8988T (cell line): ENCODE data around the gene OLFML3.

Experiments
- DNase-seq: peaks from one replicate; pipeline ENCODE4 v3.0.0; 2011

OLFML3 gene

GRCh38 chr1:113950908-113951307 is 28.4 kb upstream of the OLFML3 start:
- DNase-seq: no peak

- DNase-seq: no peak
These were observed 27.6 kb upstream of the OLFML3 start for GRCh38 chr1:113951719-113952118.

DNA sequence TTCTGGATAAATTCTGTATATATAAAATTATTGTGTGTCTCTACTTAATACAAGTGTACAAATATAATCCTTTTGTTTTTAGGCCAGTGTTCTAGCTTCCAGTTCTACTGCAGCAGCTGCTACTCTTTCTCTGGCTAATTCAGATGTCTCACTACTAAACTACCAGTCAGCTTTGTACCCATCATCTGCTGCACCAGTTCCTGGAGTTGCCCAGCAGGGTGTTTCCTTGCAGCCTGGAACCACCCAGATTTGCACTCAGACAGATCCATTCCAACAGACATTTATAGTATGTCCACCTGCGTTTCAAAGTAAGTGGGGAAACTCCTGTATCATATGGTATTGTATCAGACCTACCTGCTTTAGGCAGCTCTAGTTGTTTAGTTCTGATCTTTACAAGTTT is 21.3 kb upstream of the OLFML3 start:
- no peak for DNase-seq

- no peak for DNase-seq
These were observed 20.6 kb upstream of the OLFML3 start for GRCh38 chr1:113958691-113959090.

DNA sequence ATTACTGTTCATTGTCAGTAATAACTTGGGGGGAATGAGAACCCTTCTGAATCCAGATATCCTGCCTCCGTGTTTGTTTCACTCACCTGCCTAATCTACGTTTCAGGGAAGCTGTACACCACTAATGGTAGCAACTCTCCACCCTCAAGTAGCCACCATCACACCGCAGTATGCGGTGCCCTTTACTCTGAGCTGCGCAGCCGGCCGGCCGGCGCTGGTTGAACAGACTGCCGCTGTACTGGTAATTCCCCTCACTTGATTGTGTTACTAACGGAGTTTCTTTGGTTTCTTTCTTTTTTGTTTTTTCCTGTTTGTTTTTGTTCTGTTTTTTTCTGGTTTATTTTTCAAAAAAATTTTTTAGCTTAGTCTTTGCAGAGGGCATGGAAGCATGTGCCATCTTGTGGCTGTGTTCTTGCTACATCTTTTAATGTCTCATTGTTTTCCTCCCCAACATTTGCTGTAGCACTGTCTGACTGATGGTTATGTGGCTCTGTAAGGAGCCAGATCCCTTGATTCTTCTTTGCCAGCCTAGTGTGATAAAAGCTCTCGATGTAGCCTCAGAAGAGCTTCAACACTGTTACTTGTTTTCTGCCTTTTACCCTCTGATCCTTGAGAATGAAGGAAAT is 15.9 kb upstream of the OLFML3 start:
- DNase-seq: no peak

DNA sequence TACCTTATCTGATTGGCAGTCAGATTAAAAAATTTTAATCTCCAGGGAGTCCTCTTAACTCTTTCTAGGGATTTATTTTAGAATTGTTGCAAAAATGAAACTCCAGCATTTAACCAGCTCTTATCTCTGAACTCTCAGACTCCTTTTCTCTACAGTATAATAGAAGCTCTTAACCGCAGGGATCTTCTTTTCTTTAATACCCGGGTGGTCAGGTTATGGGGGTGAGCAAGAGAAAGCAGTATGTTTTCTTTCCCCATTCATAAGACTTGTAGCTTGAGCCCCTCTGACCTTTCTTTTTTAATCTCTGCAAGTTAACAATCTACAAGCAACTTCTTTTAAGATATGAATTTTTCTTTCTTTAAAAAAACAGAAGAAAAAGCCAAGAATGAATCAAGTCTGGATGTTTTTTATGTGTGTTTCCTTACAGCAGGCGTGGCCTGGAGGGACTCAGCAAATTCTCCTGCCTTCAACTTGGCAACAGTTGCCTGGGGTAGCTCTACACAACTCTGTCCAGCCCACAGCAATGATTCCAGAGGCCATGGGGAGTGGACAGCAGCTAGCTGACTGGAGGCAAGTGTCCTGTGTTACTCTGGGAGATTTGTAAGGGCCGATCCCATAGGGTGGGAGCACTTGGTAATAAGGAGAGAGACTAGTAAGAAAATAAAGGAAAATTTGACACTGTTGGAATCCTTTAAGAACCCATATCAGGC is 13.4 kb upstream of the OLFML3 start:
- DNase-seq: no peak

- DNase-seq: no peak
These were observed 6.3 kb upstream of the OLFML3 start for GRCh38 chr1:113972954-113973353.

DNA sequence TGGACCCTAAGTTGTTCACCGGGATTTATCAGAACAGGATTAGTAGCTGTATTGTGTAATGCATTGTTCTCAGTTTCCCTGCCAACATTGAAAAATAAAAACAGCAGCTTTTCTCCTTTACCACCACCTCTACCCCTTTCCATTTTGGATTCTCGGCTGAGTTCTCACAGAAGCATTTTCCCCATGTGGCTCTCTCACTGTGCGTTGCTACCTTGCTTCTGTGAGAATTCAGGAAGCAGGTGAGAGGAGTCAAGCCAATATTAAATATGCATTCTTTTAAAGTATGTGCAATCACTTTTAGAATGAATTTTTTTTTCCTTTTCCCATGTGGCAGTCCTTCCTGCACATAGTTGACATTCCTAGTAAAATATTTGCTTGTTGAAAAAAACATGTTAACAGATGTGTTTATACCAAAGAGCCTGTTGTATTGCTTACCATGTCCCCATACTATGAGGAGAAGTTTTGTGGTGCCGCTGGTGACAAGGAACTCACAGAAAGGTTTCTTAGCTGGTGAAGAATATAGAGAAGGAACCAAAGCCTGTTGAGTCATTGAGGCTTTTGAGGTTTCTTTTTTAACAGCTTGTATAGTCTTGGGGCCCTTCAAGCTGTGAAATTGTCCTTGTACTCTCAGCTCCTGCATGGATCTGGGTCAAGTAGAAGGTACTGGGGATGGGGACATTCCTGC is 3.9 kb upstream of the OLFML3 start:
- DNase-seq: no peak

DNA sequence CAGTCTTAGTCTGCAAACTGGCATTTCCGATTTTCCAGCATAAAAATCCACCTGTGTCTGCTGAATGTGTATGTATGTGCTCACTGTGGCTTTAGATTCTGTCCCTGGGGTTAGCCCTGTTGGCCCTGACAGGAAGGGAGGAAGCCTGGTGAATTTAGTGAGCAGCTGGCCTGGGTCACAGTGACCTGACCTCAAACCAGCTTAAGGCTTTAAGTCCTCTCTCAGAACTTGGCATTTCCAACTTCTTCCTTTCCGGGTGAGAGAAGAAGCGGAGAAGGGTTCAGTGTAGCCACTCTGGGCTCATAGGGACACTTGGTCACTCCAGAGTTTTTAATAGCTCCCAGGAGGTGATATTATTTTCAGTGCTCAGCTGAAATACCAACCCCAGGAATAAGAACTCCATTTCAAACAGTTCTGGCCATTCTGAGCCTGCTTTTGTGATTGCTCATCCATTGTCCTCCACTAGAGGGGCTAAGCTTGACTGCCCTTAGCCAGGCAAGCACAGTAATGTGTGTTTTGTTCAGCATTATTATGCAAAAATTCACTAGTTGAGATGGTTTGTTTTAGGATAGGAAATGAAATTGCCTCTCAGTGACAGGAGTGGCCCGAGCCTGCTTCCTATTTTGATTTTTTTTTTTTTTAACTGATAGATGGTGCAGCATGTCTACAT is 2.5 kb upstream of the OLFML3 start:
- no peak for DNase-seq

DNA sequence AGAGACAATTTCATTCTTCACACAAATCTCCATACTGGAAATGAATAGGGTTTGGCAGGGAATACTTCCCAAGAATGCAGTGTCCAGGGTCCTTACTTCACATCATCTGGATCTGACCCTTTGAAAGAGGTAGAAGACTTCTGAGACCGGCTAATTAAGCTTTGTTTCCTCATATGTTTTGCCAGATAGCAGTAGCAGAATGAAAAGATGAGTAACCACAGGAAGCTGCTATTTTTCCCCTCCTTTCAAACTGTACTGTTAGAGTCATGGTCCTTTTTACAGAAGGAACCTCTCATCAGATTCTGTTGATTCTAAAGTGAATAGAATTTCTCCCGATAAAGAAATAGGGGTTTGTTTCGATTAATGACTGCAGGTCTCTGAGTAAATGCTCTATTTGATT is 1.4 kb upstream of the OLFML3 start:
- DNase-seq: no peak

- DNase-seq: no peak
These were observed 836 bp downstream of the OLFML3 start for GRCh38 chr1:113980110-113980509.

GRCh38 chr1:113981962-113982931 is 3.0 kb downstream of the OLFML3 start:
- DNase-seq: no peak

- DNase-seq: no peak
These were observed 3.7 kb downstream of the OLFML3 start for GRCh38 chr1:113982949-113983348.

GRCh38 chr1:113983391-113983790 is 4.1 kb downstream of the OLFML3 start:
- no peak for DNase-seq

DNA sequence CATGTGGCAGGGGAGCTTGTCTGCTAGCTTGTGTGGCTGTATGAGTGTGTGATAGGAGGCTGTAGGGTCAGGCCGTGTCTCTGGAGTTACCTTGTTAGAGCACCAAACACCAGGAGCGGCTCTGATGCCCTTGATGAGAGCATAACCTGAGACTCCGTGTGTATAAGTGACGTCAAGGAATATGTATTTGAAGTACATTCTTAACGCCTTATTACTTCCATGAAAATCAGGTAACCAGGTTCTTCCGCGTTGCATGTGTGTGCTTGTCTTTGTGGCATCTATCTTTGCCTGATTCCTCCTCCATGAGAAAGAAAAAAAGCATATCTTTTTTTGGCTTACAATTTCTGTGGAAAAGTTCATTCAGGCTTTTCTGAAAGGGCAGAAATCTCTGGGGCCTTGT is 4.6 kb downstream of the OLFML3 start:
- no peak for DNase-seq

DNA sequence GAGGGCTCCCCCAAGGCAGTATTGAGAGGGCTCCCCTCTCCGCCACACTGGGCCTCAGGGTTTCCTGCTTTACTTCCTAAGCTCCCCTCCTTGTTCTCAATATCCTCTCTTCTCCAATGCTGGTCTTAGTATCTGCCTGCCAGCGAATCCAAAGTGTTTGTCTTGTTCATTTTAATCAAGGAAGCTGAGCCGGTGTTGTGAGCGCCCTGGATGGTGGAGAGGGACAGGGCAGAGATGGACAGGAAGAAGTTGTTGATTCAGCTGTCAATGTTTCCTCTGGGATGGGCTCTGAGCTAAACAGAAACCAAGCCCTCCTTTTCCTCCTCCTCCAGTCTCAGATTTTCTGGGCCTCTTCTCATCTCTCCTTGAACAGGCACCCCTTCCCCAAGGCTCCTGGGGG is 5.4 kb downstream of the OLFML3 start:
- DNase-seq: no peak

GRCh38 chr1:113986802-113987201 is 7.5 kb downstream of the OLFML3 start:
- DNase-seq: no peak

DNA sequence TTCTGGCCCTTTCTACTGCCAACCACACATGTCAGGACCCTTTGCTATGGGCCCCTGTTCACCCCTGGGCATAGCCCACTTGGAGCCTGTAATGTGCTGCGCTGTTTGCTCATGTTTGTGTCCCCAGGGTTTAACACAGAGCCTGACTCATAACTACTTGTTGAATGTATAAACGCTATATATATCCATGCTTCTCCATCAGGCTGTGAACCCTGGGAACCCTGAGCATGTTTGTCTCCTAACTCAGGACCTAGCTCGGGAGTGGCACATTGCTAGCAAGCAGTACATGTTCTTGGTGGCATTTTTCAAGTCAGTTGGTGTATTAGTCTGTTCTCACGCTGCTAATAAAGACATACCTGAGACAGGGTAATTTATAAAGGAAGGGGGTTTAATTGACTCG is 8.0 kb downstream of the OLFML3 start:
- no peak for DNase-seq

- DNase-seq: no peak
These were observed 11.3 kb downstream of the OLFML3 start for GRCh38 chr1:113990530-113990929.

DNA sequence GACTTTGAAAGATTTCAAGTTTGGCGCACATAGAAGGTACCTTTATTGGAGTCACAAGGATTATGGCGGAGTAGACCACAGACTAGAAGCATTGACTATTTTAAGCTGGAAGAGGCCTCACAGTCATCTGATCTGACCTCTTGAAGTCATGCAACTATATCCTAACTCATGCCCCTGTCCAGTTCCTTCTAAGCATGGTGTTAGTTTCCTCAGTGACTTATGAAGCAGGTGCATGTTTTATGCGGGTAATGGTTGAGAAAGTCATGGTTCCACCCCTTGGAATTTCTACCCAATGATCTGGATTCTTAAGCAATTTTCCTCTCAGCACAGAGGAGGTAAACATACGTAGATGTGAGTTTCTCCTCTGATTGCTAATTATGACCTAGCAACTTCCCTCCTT is 11.7 kb downstream of the OLFML3 start:
- no peak for DNase-seq

DNA sequence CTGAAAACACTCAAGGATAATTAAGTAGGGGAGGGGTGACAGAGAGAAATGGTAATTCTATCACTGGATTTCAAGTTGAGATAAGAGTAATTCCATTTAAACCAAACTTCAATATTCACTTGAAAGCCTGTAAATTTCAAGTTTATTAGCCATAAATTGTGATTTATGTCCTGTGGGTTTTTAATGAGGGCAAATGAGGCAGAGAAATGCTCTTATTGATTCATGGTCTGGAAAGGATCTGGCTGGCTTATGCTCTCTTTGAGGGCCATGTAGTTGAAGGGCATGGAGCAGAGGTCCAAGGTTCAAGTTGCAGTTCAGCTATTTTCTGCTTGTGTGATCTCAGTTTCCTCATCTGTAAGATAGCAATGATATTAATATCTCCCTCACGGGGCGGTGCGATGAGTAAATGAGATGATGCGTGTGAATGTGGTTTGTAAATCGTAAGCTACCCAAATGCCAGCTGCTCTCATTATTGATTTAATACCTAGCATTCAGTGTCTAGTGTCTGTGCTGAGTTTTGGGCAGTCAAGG is 12.3 kb downstream of the OLFML3 start:
- no peak for DNase-seq

GRCh38 chr1:113993072-113993471 is 13.8 kb downstream of the OLFML3 start:
- no peak for DNase-seq
